Stimulated activated CD4-positive, alpha-beta T cell treated with anti-CD3 and anti-CD28 coated beads, Interleukin-2, amount 100 ng/mL, for 4 hours (primary cell): ENCODE results near the gene PLA2G4D.

ENCODE experiments used
- DNase-seq: peaks from one replicate; pipeline ENCODE4 v3.0.0-alpha.2; 2020; ENCODE audit warnings: low read depth

PLA2G4D gene

DNA sequence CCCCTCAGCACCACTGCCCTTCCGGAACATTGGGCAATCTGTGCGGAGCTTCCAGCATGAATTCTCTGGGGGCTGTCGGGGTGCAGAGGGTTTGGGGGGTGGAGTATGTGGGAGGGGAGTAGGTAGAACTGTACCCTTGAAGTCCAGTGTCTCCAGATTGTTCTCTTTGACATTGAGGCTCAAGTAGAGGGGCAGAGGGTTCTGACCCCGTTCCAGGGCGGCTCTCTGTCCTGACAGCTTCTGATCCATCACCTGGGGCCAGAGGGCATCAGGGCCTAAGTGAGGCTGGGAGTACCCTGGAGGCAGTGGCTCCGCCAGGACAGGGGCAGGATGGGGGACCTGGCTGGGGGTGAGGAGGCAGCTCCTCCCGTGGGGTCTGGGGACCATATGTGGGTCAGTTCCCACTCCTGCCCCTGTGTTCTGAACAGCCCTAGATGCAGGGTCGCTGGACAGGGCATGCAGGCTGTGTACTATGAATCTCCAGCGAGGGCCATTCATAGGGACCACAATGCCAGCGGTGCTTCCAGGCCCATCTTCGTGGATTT, 22.1 kb downstream of the PLA2G4D start:
- no peak for DNase-seq

- no peak for DNase-seq
Observed at GRCh38 chr15:42071717-42072116, 22.6 kb downstream of the PLA2G4D start.

GRCh38 chr15:42070976-42071350, 23.4 kb downstream of the PLA2G4D start:
- DNase-seq, result no peak

DNA sequence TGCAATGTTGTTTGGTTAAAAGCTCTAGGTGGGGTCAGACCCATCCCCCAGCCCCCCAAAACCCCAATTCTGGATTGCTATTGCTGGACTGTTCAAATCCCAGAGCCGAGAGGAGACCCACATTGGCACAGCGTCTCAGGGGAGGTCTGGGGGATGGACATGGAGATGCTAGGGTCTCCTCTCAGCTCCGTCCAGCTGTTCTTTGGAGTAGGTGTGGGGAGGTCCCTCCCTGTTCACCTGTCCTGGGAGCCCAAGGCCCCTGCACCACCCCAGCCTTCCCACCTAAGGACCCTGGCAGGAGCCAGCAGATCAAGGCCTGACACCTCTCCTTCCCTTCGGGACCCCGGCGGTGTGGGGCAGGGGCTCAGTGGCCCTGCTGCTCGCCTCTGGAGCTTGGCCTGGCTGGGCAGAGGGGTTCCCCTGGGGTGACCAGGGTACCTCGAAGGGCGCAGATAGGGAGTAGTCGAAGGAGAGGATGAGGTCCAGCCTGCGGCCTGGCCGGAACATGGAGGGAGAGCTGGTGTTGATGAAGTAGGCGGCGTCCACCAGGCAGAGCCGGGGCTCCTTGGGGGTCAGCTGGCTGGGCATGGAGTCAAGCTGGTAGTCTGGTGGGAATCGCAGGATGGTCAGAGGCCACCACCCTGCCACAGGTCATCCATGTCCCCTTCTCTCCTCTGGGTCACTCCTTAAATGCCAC, 23.9 kb downstream of the PLA2G4D start:
- DNase-seq, result no peak

- DNase-seq, result no peak
Observed at GRCh38 chr15:42069496-42070278, 24.7 kb downstream of the PLA2G4D start.

GRCh38 chr15:42069025-42069424, 25.3 kb downstream of the PLA2G4D start:
- DNase-seq, result no peak

DNA sequence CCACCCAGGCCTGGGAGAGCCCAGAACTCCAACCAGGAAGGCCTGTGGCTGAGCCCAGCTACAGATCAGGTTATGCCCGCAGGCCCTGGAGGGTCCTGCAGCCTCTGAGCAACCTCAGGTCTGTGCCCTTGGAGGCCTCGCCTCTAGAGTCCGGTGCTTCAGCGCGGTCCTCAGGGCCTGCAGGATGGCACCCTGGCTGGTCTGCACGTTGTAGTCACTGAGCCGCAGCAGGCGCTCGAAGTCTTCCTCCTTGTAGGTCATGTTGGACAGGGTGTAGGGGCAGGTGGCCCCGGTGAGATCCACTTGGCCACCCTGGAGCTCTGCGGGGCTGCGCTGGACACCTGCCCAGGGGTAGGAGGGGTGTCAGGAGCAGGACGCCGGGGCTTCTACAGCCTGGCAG, 25.8 kb downstream of the PLA2G4D start:
- DNase-seq, result no peak

DNA sequence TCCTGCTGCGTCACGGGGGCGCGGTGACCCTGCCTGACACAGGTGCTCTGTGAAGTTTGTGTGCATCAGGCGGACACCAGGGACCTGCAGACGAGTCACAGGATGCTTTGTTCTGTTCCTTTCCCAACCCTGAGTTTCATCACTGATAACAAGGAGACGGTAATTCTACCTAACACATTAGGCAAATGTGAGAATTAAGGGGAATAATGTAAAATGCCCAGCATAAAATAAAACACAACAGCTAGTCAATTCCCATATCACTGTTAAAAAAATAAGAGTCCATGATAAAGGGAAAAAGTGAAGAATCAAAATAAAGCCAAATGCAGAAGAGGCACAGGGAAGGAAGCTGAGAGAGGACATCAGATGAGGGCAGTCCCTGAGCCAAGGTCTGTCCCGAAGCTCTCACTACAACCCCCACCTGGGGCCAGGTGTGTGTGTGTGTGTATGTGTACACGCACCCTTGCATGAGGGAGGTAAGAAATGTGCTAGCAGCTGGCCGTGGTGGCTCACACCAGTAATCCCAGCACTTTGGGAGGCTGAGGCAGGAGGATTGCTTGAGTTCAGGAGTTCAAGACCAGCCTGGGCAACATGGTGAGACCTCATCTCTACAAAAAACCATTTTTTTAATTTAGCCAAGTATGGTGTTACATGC, 27.5 kb downstream of the PLA2G4D start:
- DNase-seq, result no peak

- DNase-seq, result no peak
Observed at GRCh38 chr15:42065468-42065867, 28.9 kb downstream of the PLA2G4D start.

- no peak for DNase-seq
Observed at GRCh38 chr15:42065033-42065432, 29.3 kb downstream of the PLA2G4D start.

GRCh38 chr15:42064271-42064670, 30.1 kb downstream of the PLA2G4D start:
- DNase-seq, result no peak

DNA sequence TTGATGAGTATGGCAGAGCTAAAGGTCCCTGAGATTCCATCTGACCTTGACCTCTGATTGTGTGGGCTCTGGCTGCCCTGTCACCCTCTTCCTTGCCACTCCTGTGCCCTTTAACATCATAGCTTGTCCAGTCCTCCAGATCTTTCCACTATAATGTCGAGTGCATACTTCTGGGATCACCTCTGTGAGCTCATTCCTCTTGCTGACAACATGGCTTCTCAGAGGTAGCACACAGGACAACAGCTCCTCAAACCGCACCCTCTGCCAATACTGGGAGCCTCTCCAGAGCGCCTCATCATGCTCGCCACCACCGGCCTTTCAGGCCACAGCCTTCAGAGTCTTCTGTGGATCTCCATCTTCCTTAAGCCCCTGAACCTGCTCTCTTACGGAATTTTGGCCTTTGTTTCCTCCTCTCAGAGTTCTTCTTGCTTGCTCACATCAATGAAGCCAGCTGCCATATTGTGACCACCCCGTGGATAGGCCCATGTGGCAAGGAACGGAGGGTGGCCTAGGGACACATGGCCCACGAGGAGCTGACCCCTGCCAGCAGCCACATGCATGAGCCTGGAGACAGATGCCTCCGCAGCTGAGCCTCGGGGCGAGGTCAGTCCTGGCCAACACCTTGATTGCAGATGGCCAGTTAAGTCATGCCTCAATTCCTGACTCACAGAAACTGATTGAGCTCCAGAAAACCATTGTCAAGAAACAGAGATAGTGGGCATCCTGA, 31.1 kb downstream of the PLA2G4D start:
- no peak for DNase-seq

GRCh38 chr15:42062284-42062806, 32.0 kb downstream of the PLA2G4D start:
- no peak for DNase-seq

- DNase-seq, result no peak
Observed at GRCh38 chr15:42060797-42061196, 33.6 kb downstream of the PLA2G4D start.

GRCh38 chr15:42060477-42060763, 33.9 kb downstream of the PLA2G4D start:
- no peak for DNase-seq

DNA sequence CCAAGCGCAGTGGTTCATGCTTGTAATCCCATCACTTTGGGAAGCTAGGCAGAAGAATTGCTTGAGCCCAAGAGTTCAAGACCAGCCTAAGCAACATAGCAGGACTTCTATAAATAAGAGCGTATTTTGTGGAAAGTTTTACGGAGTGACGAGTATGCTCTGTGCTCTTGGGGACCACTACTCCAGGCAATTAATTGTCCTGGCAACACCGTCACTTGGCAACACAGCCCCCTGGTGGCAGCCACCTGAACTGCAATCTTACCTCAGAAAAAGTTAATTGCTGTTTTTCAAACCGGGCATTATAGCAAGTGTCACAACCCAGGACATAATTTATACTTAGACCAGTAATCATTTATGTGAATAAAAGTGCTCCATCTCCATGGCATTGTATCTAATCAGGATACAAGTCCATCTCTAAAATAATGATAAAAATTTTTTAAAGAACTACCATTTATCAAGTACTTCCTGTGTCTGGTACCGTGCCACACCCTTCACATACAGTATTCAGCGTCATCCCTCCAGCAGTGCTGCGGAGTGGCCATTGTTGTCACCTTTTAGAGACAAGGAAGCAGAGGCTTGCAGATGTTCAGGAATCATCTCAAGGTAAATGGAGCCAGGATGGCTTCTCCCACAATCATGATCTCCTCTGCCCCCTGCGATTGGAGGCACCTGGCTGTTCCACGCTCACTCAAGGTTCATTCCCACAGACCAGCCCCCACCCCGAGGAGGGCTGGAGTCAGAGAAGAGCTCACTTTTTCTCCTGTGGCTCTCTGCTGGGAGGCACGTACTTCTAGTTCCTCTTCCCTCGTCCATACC, 34.5 kb downstream of the PLA2G4D start:
- DNase-seq, result peak; percentile 49

DNA sequence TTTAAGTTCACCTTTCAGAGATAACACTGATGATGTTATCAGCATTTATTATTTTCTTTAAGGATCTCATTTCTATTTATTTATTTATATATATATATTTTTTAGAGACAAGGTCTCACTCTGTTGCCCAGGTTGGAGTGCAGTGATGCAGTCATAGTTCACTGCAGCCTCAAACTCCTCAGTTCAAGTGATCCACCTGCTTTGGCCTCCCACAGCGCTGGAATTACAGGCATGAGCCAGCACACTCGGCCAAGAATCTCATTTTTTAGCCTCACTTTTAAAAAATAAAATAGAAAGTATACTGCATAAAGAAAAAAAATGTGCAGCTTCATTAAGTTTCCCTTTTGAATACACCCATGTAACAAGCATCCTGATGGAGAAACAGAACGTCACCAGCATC, 35.6 kb downstream of the PLA2G4D start:
- DNase-seq, result no peak

DNA sequence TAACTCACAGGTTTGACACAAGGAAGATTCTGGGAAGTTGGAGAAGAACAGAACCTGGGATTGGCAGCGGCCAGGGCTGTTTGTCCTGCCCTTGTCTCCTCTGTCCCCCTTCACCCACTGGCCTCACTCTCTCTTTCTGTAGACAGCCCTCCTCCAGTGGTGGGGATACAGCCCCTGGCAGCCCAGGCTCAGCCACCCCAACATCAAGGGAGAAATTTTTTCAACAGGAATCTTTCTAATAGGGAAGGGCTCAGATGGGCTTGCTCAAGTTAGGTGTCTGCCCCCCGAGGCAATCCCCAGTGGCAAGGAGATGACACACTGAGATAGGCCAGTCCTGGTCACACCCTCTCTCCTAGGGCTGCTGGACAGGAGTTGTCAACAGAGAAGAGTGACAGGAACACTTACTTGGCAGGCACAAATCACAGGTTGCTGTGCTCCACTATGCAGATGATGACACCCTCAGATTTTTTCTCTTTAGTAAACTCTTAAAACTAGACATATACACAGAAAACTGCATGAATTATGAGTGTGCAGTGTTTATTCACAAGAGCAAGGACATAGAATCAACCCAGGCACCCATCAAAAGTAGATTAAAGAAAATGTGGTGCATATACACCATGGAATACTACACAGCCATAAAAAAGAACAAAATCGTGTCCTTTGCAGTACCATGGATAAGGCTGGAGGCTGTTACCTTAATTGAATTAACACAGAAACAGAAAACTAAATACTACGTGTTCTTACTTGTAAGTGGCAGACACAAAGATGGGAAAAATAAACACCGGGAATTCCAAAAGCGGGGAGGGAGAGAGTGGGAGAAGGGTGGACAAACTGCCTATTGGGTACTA, 36.3 kb downstream of the PLA2G4D start:
- DNase-seq, result no peak

GRCh38 chr15:42056934-42057798, 37.2 kb downstream of the PLA2G4D start:
- peak; percentile 48 for DNase-seq
